CD4-positive, alpha-beta T cell treated with Interleukin-21 for 1 hour (primary cell): ENCODE data around the gene LRRC41.
A peak's percentile ranks its signal among the peaks of the same experiment; 100 is the strongest.
"Not testable (repeated sequence)": the region's sequence is repeated elsewhere in the genome, so short reads cannot be mapped to it uniquely, and the experiment has no call there.

ENCODE experiments used
- DNase-seq: peaks from one replicate; pipeline ENCODE4 v3.0.0-alpha.2; 2020

Gene LRRC41

DNA sequence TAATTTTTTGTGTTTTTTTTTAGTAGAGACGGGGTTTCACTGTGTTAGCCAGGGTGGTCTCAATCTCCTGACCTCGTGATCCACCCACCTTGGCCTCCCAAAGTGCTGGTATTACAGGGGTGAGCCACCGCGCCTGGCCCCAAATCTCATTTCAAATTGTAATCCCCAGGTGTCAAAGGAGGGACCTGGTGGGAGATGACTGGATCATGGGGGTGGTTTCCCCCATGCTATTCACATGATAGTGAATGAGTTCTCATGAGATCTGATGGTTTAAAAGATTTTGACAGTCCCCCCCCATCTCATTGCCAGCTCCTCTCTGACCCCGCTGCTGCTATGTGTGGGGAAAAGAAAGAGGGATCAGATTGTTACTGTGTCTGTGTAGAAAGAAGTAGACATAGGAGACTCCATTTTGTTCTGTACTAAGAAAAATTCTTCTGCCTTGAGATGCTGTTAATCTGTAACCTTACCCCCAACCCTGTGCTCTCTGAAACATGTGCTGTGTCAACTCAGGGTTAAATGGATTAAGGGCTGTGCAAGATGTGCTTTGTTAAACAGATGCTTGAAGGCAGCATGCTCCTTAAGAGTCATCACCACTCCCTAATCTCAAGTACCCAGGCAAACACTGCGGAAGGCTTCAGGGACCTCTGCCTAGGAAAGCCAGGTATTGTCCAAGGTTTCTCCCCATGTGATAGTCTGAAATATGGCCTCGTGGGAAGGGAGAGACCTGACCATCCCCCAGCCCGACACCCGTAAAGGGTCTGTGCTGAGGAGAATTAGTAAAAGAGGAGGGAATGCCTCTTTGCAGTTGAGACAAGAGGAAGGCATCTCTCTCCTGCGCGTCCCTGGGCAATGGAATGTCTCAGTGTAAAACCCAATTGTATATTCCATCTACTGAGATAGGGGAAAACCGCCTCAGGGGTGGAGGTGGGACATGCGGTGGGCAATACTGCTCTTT, 16.8 kb upstream of the LRRC41 start:
- not testable (repeated sequence) for DNase-seq

DNA sequence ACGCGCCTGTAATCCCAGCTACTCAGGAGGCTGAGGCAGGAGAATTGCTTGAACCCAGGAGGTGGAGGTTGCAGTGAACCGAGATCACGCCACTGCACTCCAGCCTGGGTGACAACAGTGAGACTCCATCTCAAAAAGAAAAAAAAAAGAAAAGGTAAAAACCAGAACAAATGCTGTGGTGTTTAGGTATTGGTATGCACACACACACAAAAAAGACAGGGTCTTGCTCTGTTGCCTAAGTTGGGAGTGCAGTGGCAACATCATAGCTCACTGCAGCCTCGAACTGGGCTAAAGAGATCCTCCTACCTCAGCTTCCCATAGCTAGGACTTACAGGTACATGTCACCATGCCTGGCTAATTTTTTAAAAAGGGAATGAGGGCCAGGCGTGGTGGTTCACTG, 15.9 kb upstream of the LRRC41 start:
- DNase-seq = not testable (repeated sequence)

DNA sequence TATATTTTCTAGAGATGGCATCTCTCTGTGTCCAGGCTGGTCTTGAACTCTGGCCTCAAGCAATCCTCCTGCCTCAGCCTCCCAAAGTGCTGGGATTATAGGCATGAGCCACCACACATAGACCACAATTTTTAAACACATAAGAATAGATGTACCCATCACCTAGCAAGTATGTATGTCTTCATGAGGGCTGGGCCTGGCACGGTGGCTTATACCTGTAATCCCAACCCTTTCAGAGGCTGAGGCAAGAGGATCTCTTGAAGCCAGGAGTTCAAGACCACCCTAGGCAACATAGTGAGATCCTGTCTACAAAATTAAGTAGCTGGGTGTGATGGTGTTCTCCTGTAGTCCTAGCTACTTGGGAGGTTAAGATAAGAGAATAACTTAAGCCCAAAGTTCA, 13.9 kb upstream of the LRRC41 start:
- no peak for DNase-seq

DNA sequence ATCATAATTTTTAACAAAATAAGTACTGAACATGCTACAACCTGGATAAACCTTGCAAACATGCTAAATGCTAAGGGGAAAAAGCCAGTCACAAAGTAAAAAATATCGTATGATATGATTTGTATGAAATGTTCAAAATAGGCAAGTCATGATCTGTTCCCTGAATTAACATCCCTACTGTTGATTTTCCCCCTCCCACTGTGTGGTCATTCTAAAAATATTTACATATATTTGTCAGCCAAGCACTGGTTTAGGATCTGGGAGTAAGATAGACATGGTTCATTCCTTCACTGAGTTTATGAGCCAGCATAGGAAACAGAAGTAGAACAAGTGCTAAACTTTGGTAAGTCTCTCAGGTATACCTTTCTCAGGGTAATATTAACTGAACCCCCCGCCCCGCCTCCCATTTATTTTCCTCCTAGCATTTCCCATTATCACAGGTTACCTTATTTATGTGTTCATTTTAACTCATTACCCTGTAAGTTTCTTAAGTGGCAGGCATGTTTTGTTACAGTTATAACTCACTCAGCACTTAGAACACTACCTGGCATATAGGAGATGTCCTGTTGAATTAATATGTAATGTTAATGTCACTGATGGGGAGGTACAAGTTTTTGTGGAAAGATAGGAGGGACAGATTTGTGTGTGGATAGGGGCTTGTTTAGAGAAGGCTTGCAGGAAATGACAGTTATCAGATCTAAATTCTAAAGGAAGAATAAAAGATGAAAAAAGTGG, 12.4 kb upstream of the LRRC41 start:
- DNase-seq = no peak

DNA sequence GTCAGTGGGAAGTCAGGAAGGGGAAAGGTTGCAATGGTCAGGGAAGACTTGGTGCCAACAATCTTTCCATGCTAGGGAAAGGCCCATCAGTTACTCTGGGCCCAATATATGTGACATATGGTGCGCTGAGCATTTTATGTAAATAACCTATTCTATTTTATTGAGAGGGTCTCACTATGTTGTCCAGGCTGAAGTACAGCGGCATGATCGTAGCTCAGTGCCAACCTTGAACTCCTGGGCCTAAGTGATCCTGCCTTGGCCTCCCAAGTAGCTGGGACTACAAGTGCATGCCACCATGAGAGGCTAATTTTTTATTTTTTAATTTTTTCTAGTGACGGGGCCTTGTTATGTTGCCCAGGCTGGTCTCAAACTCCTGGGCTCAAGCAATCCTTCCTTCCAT, 6.9 kb upstream of the LRRC41 start:
- DNase-seq = no peak

DNA sequence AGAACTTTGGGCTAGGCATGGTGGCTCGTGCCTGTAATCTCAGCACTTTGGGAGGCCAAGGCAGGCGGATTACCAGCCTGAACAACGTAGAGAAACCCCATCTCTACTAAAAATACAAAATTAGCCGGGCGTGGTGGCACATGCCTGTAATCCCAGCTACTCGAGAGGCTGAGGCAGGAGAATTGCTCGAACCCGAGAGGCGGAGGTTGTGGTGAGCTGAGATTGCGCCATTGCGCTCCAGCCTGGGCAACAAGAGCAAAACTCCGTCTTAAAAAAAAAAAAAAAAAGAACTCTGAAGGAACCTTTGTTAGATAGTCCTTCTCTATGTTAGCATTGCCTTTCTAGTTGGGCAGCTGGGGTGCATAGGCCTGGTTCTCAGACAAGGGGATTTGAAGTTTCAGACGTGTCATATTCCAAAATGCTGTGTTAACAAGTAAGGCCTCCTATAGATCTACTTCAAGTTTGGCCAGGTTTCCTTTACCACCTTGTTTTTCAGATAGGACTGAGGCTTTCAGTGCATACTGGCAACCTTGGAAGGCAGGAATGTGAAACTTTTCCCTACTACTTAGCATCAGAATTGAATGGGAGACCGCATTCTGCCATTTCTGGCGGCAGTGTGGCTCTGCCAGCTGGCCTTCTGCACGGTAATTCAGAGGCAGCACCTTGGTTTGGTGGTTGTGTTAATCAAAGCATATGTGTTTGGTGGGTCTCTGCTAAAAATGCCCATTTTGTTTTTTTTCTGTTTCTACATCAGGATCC, 6.2 kb upstream of the LRRC41 start:
- DNase-seq = no peak

DNA sequence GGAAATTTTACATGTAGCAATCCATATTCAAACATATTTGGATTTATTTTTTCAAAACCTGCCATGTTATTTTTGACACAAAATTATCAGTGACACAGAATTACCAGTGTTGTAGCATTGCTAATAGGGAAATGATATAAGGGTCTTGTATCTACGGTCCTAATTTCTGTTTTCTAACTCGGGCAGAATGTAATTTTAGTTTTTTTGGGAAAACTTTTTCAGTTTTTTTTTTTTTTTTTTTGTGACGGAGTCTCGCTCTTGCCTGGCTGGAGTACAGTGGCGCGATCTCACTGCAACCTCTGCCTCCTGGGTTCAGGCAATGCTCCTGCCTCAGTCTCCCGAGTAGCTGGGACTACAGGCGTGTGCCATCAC, 2.7 kb upstream of the LRRC41 start:
- DNase-seq = no peak

DNA sequence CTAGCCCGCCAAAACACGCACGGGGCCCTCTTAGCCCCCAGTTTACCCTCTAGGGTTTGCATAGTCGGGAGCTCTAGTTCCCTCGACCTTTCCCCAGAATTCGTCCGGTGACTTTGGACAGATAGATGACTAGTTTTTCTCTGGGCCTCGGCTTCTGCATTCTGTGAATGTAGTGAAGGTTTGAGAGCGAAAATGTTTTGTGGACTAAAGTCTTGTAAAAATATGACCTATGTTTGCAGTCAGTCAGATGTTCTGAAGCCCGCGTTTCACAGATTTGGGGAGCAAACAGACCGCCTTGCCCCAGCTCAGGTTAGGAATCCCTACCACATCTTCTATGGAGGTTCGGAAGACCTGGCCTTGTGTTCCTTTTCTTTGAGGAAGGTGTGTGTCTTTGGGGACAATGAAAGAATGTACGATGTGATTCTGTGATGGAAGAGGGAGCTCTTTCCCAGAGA, 483 bp upstream of the LRRC41 start:
- DNase-seq = no peak

DNA sequence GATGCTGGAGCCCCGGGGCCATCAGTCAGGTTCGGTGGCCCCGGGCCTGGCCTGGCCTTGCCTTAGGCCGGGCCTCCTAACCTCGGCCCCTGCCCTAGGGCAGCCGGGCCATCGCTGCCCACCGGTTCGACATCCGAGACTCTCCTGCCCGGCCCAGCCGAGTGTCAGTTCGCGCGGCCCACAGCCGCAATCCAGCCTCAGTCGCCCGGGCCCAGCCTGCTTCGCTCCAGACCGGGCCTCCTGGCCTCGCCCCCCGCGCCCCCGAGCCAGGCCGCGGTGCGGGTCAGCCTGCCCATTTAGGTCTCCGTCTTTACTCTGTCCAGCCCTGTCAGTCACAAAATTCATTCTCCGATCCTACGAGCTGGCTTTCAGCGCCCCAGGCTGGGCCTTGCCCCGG, 777 bp downstream of the LRRC41 start:
- no peak for DNase-seq

DNA sequence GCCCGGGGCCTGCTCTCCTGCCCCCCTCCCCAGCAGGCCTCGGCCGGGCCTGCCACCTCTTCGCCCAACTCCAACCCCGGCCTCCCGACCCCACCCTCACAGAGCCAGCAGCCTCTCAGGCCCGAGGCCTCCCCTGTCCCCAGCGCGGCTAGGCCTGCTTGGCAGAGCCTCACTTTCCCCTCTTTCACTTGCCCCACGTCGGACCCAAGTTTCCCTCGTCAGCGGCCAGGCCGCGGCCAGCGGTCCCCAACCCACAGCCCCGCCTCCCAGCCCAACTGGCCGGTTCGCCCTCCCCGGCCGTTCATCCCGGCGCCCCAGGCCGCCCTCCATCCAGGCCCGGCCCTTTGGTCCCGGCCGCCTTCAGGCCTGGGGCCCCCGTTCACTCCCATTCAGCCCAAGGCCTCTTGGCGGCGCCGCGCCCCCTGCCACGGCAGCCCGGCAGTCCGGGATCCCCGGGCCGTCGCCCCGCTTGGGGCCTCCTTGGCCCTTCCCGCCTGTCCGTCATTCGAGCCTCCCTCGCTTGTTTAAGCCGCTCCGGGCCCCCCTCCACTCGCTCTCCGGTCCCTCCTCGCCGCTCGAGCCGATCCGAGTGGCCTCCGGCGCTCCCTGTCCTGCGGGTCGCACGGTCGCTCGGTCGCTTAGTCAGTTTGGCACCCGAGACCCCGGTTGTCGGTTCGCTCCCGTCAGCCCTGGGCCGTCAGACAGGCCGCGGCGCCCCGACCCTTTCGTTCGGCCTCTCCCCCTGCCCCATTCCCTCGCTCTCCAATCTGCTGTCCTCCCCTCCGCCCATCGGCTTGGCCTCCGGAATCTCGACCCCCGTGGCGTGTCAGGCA, 1.4 kb downstream of the LRRC41 start:
- DNase-seq = peak; percentile 50

DNA sequence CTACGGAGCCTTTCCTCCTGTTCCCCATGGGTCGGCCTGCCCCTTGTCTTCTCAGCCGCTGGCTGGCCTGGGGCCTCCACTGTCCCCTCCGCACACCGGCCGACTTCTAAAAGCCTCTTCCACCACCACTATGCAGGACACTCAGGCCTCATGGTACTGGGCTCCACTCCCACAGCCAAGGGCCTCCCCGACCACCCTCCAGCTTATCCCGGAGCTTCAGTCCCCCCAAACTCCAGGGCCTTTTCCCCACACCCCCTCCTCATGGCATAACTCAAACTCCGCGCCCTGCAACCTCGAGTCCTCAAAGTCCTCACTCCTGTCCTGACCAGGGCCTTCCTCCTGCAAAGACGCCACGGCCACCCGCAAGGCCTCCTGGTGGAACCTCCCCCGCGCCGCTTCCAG, 2.0 kb downstream of the LRRC41 start:
- no peak for DNase-seq

DNA sequence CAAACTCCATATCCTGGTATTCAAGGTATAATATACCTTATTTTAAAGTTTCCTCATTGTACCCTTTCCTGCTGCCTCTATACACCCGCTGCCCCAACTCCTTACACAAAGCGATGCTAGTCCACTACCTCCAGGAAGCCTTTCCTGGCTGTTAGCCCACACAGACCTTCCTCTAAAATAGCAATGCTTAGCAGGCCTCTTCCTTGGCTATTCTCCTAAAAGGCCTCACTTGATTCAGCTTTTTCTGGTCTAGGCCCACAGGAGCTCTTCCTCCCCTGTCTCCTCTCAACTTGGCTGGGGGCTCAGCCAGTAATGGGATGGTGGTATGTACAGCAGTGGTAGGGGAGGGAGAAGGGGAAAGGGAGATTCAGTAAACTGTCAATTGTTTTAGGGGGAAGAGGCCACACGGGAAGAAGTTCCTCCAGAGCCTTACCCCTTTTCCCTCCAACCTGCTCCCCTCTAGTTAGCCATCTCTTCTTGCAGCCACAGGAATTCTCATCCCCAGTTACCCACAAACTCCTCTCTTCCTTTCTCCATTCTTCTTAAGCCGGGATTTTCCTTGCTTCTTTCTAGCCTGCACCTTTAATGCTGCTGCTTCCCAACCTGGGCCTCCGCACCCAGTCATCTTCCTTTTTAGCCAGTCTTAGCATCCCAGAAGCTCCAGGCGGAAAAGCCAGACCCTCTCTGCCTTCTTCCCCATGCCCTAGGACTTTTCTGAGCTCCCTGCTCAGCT, 2.6 kb downstream of the LRRC41 start:
- DNase-seq = no peak

DNA sequence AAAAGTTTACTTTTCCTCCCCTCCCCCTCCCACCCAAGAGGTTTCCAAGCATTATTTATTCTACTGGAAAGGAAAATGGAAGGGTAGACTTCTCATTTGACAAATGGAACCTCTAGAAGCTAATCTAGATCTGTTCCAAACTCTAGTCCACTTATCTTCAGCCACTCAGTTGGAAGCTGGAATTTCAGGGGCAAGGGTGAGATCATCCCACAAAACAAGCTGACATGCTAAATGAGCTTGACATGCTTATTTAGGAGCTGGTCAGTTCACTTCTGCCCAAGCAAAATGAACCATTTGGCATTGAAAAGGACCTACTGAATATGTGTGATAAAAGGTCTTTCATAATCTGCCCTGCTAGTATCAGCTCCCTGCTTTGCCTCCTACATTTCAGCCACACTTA, 5.0 kb downstream of the LRRC41 start:
- DNase-seq = no peak

DNA sequence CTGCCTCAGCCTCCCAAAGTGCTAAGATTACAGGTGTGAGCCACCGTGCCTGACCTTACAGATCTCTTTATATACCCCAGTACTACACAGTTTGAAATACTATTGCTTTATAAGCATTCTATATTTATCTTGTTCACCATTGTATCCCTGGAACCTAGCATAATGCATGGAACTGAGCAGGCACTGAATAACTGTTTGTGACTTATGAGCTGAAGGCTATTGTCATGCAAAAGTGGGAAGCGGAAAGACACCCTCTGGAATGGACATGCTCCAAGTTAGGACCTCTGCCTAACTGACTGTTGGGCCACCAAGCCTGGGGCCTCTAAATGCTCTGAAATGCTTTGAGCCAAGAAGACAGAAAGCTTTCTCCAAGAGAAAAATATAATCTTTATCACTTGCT, 8.1 kb downstream of the LRRC41 start:
- DNase-seq = no peak

DNA sequence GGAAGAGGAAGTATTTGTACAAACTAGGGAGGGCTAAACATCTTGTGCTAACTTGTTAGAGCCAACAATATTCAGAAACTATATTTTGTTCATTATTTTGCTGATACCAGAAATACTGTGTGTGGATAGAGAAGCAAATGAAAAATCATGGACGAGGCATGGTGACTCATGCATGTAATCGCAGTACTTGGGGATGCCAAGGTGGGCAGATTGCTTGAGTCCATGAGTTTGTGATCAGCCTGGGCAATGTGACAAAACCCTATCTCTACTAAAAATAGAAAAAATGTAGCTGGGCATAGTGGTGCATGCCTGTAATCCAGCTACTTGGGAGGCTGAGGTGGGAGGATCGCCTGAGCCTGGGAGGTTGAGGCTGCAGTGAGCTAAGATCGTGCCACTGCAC, 13.4 kb downstream of the LRRC41 start:
- no peak for DNase-seq

DNA sequence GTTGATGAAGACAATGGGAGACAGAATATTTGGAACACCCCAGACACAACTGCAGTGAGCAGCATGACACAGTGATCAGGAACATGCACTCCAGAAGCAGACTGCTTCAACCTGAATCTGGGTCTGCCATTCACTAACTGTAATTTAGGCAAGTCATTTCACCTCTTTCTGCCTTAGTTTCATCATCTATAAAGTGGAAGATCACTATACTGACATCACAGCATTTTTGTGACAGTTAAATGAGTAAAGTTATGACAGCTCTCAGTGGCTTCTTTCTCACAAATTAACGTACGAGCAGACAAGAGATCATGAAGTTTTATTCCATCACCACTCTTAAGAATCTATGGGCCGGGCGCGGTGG, 14.3 kb downstream of the LRRC41 start:
- DNase-seq = no peak

DNA sequence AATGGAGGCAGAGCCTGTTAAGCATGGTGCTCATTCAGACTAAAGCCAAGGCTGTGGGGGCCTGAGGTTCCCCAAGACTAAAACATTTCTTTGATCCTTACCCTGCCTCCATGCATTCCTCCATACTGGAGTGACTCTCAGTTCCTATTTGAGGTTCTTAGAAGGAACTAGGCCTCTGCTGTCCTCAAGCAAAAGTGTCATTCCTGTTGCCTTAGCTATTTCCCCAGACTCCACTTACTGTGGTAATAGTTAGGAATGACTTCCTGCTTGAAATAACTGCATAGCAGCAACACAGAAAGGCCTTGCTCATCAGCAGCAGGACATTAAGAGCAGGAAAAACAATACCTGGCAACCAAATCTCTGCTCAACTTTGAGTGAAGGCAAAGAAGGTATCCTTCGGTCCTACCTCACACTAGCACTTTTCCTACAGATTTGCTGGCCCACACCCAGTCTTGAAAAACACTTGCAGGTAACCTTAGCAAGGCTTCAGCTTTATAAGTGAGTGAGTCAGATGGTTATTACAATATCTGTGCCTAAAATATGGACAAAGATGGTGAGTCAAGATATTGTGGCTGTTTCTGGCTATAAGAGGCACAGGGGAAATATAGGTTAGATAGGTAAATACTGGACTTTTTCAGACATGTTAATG, 14.8 kb downstream of the LRRC41 start:
- DNase-seq = no peak

DNA sequence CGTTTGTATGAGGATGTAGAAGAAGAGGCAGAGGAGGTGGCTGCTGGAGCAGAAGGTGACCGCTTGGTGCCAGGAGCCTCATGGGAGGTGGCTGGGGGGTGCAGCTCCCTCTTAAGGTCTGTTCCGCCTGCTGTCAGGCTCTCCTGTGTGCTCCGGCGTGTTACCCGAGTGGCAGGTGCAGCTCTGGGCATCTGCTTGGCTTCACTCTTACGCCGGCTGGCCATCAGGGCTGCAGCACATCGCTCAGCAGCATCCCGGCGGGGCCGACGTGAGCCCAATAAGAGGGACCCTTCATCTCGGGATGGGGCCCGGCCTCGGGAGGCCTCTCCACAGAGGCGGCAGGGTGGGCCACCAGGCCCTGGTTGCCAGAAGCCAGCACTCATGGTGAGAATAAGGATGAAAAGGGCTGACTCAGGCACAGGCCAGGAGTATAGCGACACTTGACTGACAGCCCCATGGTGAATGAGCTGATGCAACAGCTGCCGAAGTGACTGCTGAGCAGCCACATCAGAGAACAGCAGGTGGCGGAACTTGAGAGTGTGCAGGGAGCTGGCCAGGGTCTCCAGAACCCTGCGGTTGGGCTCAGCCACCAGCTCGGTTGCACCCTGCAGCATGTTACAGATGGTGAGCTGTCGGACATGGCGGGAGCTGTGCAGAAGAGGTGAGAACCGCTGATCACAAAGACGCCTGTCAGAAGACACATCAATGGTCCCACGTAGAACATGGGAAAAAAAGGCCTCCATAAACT, 17.5 kb downstream of the LRRC41 start:
- peak; percentile 8 for DNase-seq

DNA sequence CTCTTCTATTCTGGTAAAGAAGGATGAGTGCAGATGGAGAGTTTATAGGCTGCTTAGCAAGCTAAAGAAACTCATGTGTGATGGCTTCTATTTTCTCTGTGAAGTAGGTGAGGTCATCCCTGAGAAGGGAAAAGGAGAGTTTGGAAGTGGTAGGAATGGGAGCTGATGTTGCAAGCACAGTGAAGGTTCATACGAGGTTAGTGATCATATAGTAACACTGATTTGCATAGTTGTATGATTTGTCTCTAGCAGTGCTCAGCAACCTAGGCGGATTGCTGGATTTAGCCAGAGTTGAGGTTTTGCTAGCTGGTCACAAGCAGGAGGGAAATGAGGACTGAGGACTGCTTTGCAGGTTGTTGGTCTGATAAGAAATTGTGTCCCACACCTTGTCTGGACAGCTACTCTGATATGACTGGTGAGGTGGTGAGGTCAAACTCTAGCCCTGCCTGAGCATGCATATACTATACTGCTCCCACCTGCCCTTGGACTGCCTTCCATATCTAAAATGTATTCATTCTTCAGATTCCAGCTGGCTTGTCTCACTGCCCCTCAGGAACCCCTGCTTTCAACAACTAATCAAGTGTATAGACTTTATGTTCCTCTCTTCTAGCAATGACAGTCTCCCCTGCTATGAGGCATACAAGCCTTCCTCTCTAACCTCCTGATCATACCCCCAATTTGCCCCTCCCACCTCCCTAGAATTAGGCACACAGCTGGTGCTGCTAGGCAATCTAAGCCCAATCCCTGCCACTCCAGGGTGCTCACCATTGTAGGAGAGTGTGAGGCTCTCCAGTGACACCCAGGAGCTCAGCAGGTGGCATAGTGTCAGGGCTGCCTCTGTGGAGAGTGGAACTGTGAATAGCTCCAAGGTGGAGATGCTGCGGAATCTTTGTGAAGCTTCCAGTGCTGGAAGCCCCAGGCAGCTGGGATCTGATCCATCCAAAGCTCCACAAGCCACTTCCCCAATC, 18.5 kb downstream of the LRRC41 start:
- DNase-seq = no peak
